GM12873 (cell line): ENCODE data around the gene LONP2.

Experiments
- TF ChIP-seq, protein P1 (sequence below): IDR thresholded peaks from 2 replicates; pipeline ENCODE4 v1.5.1; 2012; ENCODE audit warnings: low read depth, mild to moderate bottlenecking, moderate library complexity, low read length, control low read depth; ENCODE audit not compliant: insufficient read depth; ENCODE audit errors: missing control alignments

The LONP2 gene

DNA sequence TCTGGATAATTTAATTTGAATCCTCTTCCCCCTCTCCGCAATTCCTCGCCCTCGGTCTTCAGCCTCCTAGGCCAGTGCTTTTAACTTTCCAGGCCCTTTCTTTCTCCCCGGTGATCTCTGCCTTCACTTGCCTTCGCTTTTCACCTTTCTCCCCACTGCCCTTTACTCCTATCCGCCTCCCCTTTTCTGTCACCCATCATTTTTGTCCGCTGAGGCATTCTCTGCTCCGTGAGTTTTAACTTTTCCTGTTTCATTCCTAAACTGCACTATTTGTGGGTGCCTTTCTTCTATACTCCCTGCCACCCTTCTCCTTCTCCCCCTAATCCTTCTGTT is 729 bp downstream of the LONP2 start:
- TF ChIP-seq, protein P1, sequence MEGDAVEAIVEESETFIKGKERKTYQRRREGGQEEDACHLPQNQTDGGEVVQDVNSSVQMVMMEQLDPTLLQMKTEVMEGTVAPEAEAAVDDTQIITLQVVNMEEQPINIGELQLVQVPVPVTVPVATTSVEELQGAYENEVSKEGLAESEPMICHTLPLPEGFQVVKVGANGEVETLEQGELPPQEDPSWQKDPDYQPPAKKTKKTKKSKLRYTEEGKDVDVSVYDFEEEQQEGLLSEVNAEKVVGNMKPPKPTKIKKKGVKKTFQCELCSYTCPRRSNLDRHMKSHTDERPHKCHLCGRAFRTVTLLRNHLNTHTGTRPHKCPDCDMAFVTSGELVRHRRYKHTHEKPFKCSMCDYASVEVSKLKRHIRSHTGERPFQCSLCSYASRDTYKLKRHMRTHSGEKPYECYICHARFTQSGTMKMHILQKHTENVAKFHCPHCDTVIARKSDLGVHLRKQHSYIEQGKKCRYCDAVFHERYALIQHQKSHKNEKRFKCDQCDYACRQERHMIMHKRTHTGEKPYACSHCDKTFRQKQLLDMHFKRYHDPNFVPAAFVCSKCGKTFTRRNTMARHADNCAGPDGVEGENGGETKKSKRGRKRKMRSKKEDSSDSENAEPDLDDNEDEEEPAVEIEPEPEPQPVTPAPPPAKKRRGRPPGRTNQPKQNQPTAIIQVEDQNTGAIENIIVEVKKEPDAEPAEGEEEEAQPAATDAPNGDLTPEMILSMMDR: no peak

DNA sequence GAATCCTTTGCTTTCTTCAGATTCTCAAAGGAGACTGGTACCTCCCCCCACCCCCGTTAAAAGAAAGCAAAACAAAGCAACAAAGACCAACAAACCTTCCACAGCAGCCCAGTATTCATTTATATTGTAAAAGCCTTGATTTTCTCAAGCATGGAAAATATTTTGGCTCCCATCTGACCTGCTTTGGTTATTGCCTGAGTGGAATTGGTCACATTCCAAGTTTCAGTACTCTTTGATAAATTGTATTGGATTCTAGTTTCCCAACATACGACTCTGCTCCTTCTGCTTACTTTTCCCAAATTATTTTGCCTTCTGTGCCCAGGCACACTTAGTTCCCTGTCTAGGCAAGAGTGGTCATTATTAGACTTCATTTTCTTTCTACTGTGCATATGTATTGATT is 2.0 kb downstream of the LONP2 start:
- TF ChIP-seq, protein P1: no peak

DNA sequence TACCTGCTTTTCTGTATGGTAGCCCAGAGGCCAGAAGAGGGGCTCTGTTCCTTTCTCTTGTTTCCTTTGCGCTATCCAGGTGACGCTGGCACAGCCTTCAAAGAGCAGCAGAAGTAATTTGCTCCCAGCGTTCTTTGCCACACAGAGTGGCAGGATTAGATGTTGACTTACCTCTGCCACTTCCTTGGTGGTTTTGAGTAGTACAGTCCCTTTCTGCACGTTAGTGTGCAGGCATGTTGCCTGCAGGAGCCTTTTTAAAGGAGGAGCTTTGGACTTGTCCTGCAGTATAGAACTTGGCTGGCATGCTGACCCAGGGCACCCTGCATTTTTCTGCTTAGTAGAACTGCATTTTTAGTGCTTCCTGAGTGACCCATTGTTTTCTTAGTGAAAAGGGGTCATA is 3.2 kb downstream of the LONP2 start, which contains the start of gene ABCC11:
Gene ABCC11, minus strand, starts transcription at position 229 of the 400 bp plus-strand sequence. CDS start 15,618 bp downstream, outside the sequence.
- TF ChIP-seq, protein P1: no peak

DNA sequence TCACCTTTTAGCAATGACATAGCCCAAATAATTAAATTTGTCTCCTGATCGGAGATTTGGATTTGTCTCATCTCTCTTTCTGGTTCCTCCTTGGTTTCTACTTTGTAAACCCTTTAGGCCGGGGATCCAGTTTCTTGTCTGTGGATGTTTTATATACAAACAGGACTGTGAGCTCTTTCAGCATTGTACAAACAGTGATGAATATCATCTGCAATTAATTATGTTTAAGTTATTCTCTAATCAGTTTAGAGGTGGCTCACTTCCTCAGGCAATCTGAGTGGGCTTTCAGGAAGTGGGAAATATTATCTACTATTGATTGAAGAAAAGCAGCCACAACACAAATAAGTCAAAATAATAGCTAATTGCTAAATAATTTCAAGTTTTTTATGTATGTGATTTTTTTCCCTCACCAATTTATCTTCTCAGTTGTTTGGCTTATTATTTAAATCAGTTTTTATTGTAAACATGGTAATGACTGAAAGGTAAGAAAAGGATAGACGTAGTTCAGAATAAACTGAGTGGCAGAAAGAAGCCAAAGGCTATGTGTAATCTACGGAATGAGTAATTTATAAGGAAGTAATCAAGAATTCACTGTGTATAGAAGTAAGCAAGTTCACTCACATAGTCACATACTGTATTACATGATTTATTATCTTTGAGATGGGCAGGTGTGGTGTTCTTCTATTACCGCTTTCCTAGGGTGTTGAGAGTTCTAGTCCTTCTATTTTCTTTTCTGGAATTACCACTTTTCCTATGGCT is 6.6 kb downstream of the LONP2 start:
- TF ChIP-seq, protein P1: no peak

DNA sequence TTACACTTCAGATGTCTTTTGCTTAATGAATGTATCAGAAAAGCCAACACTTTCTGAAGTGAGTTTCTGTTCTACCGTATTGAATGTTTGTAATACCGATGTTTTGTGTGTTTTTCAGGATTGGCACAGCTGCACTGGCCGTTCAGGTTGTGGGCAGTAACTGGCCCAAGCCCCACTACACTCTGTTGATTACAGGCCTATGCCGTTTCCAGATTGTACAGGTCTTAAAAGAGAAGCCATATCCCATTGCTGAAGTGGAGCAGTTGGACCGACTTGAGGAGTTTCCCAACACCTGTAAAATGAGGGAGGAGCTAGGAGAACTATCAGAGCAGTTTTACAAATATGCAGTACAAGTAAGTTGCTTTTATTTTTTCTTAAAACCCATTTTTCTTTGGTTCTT is 7.9 kb downstream of the LONP2 start:
- TF ChIP-seq, protein P1: no peak

DNA sequence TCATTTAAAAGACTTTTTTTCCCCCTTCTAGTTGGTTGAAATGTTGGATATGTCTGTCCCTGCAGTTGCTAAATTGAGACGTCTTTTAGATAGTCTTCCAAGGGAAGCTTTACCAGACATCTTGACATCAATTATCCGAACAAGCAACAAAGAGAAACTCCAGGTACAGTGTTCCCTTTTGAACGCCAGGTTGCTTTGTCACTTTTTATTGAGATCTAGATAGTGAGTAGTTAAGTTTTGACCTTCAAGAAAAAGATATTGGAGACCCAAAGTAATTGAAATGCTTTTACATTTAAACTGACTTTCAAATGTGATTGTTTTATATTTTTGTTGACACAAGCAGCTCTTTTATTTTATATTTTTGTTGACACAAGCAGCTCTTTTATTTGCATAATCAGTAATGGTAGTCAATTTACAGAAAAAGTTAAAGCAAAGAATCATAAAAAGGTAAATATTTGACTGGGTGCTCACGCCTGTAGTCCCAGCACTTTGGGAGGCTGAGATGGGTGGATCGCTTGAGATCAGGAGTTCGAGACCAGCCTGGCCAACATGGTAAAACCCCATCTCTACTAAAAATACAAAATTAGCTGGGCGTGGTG is 12.6 kb downstream of the LONP2 start:
- TF ChIP-seq, protein P1: no peak

DNA sequence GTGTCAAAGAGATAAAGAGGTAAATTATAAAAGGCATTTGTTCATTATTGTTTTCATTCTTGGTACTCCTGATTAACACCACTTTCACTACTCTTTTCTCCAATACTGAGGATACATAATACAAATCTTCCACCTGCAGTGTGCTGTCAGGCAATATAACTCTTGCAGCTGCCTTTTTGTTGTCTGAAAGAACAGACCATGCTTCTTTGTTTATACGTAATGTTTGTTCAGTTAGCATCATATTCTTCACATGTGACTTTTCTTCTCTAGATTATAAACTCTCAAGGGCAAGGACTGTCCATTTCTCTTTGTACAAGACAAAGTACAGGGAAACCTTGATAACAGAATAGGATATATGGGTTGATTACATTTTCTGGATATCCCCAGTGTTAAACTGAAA is 17.5 kb downstream of the LONP2 start:
- TF ChIP-seq, protein P1: no peak
